K562 (cell line): Measurements from ENCODE around the gene SETD1B. TPM values are rescaled to one million over a fixed set of nuclear protein-coding genes. Genes with fewer than 3 reads are reported as not detected.

Experiments used
- ASH1L ChIP-seq: fragments of 450-650 bp; IDR thresholded peaks from 2 replicates; pipeline ENCODE4 v1.6.1; 2018; ENCODE audit warnings: borderline replicate concordance, mild to moderate bottlenecking, low read depth; ENCODE audit not compliant: partially characterized antibody
- CSDE1 ChIP-seq, 2 experiments: fragments of 450-650 bp; IDR thresholded peaks; 2 replicates each; pipeline ENCODE4 v1.6.1; 2016; ENCODE audit warnings: mild to moderate bottlenecking in 1 of 2
- FOXM1 ChIP-seq, 2 experiments: fragments of 450-650 bp in 1 of 2; sonication (generic) in 1 of 2; formaldehyde crosslinking in 1 of 2; IDR thresholded peaks; 2 replicates each; pipeline versions ENCODE4 v1.6.1 to v1.9.0; 2017 to 2022; ENCODE audit warnings: low read depth in 2 of 2, mild to moderate bottlenecking in 2 of 2, missing genetic modification reagents in 1 of 2, moderate library complexity in 1 of 2
- FUS ChIP-seq: fragments of 200-400 bp; formaldehyde crosslinking; optimal IDR thresholded peaks from 2 replicates; pipeline ENCODE3; 2017; ENCODE audit warnings: low read depth, low read length
- KAT8 ChIP-seq: fragments of 450-650 bp; IDR thresholded peaks from 2 replicates; pipeline ENCODE4 v1.6.1; 2016; ENCODE audit warnings: low read depth, mild to moderate bottlenecking
- MAFK ChIP-seq: IDR thresholded peaks from 2 replicates; pipeline ENCODE4 v1.6.1; 2011; ENCODE audit warnings: low read length, improper control_type of control experiment
- MIER1 ChIP-seq: fragments of 450-650 bp; IDR thresholded peaks from 2 replicates; pipeline ENCODE4 v1.6.1; 2016; ENCODE audit warnings: antibody characterized with exemption, mild to moderate bottlenecking, low read depth
- NFXL1 ChIP-seq: fragments of 450-650 bp; formaldehyde crosslinking; IDR thresholded peaks from 2 replicates; pipeline ENCODE4 v1.4.0; 2021; ENCODE audit warnings: mild to moderate bottlenecking
- NFYB ChIP-seq: IDR thresholded peaks from 2 replicates; pipeline ENCODE4 v1.6.1; 2011; ENCODE audit warnings: mild to moderate bottlenecking, moderate library complexity; ENCODE audit not compliant: insufficient read length; ENCODE audit errors: extremely low read depth
- PHB ChIP-seq: fragments of 250-450 bp; sonication (Bioruptor Pico); IDR thresholded peaks from 2 replicates; pipeline ENCODE4 v1.5.0; 2021
- PRMT5 ChIP-seq: sonication (generic); formaldehyde crosslinking; IDR thresholded peaks from 2 replicates; pipeline ENCODE4 v1.5.0; 2020; ENCODE audit warnings: missing genetic modification reagents
- SLC30A9 ChIP-seq: fragments of 250-450 bp; sonication (Bioruptor Pico); IDR thresholded peaks from 2 replicates; pipeline ENCODE4 v1.8.0; 2022; ENCODE audit warnings: mild to moderate bottlenecking, moderate library complexity
- SMC3 ChIP-seq: conservative IDR thresholded peaks from 2 replicates; pipeline ENCODE4 v1.6.1; 2011; ENCODE audit warnings: low read depth, low read length, improper control_type of control experiment; ENCODE audit not compliant: insufficient read depth
- SOX6 ChIP-seq: fragments of 450-650 bp; IDR thresholded peaks from 2 replicates; pipeline ENCODE4 v1.6.1; 2014; ENCODE audit warnings: mild to moderate bottlenecking
- SRSF1 ChIP-seq: fragments of 200-400 bp; formaldehyde crosslinking; IDR thresholded peaks from 2 replicates; pipeline ENCODE4 v1.6.1; 2017; ENCODE audit warnings: mild to moderate bottlenecking, low read depth, low read length, moderate library complexity
- ZNF140 ChIP-seq: fragments of 250-450 bp; sonication (Bioruptor Pico); IDR thresholded peaks from 2 replicates; pipeline ENCODE4 v1.8.0; 2021; ENCODE audit warnings: moderate library complexity, mild to moderate bottlenecking, inconsistent platforms
- ZNF589 ChIP-seq: fragments of 200-800 bp; sonication (Bioruptor generic); IDR thresholded peaks from 2 replicates; pipeline ENCODE4 v1.6.1; 2016; ENCODE audit warnings: low read depth, missing genetic modification characterization, missing compliant biosample characterization
- ZZZ3 ChIP-seq: fragments of 450-650 bp; IDR thresholded peaks from 2 replicates; pipeline ENCODE4 v1.6.1; 2016; ENCODE audit warnings: antibody characterized with exemption, mild to moderate bottlenecking, moderate library complexity
- polyA plus RNA-seq, 8 experiments: library from polyadenylated mRNA; depleted of rRNA in 4 of 8; stranded (reverse) in 5 of 8; unstranded in 3 of 8; fragments of >200 nt; fragmentation: Nextera tagmentation in 2 of 8; fragmentation: Illumina TruSeq in 1 of 8; extraction: Ambion mirVana in 2 of 8; extraction: Trizol in 1 of 8; gene quantifications; 2 replicates each; pipeline versions ENCODE4 v1.2.1 to v1.2.3, GENCODE V29; 2011 to 2014; ENCODE audit warnings: inconsistent platforms in 1 of 8, missing spikeins in 1 of 8
- total RNA-seq, 7 experiments: library from RNA; depleted of rRNA in 6 of 7; stranded (reverse); fragments of >200 nt in 6 of 7; fragmentation: Illumina TruSeq in 2 of 7; extraction: Trizol in 2 of 7; gene quantifications; 2 replicates each; pipeline versions ENCODE4 v1.2.1 to v1.2.3, GENCODE V29; 2011 to 2021; ENCODE audit warnings: low replicate concordance in 1 of 7
- TF ChIP-seq, protein P1 (sequence below): fragments of 450-650 bp; IDR thresholded peaks from 2 replicates; pipeline ENCODE4 v1.6.1; 2018; ENCODE audit not compliant: partially characterized antibody
- TF ChIP-seq, protein P2 (sequence below): fragments of 250-450 bp; sonication (Bioruptor Pico); IDR thresholded peaks from 2 replicates; pipeline ENCODE4 v1.8.0; 2021; ENCODE audit warnings: borderline replicate concordance, mild to moderate bottlenecking, moderate library complexity; ENCODE audit not compliant: poor library complexity, severe bottlenecking
- TF ChIP-seq, protein P3 (sequence below): IDR thresholded peaks from 2 replicates; pipeline ENCODE4 v1.6.1; 2014; ENCODE audit warnings: antibody characterized with exemption
- TF ChIP-seq, protein P4 (sequence below): fragments of 450-650 bp; formaldehyde crosslinking; IDR thresholded peaks from 2 replicates; pipeline ENCODE4 v1.4.0; 2020; ENCODE audit warnings: mild to moderate bottlenecking, moderate library complexity

SETD1B gene
- total and polyA plus RNA-seq, 9 of the 15 experiments (the other 6 are each of a cell fraction or from before 2014, with no cell fraction given): 0.48 to 26.6 (median 2.3) TPM

DNA sequence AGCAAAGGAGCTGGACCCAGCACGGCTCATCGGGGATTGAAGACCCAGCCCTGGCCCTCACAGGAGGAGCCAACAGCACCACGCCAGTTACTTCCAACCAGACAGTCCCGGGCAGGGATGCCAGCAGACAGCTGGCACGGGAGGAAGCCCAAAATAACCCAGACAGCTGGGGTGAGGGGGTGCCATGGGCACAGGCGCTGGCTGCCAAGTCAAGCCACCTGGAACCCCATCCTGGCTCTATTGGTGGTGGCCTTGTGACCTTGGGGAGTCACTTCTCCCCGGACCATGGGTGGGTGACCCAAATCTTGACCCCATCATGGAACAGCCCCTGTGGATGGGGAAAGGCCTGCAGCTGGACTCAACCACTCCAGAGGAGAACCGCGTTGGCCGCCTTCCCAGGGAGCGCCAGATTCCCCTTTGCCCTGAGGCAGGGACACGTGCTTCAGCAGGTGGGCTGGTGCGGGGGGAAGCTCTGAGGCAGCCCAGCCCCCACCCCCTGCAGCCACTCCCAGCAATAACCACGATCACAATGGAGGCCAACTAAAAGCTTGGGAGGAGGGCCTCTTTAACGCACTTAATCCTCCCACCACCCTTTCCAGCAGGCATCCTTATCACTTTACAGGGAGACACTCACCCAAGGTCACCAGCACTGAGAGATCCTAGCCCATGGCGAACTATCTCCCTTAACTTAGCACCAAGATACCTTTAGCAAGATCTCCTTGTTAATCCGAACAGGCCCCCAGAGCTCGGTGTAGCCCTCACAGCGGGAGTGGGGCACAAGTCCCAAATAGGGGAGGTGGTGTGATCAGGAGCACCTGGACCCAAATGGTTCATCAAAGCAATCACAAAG is 5.6 kb upstream of the SETD1B start (continued):
- TF ChIP-seq, protein P1, sequence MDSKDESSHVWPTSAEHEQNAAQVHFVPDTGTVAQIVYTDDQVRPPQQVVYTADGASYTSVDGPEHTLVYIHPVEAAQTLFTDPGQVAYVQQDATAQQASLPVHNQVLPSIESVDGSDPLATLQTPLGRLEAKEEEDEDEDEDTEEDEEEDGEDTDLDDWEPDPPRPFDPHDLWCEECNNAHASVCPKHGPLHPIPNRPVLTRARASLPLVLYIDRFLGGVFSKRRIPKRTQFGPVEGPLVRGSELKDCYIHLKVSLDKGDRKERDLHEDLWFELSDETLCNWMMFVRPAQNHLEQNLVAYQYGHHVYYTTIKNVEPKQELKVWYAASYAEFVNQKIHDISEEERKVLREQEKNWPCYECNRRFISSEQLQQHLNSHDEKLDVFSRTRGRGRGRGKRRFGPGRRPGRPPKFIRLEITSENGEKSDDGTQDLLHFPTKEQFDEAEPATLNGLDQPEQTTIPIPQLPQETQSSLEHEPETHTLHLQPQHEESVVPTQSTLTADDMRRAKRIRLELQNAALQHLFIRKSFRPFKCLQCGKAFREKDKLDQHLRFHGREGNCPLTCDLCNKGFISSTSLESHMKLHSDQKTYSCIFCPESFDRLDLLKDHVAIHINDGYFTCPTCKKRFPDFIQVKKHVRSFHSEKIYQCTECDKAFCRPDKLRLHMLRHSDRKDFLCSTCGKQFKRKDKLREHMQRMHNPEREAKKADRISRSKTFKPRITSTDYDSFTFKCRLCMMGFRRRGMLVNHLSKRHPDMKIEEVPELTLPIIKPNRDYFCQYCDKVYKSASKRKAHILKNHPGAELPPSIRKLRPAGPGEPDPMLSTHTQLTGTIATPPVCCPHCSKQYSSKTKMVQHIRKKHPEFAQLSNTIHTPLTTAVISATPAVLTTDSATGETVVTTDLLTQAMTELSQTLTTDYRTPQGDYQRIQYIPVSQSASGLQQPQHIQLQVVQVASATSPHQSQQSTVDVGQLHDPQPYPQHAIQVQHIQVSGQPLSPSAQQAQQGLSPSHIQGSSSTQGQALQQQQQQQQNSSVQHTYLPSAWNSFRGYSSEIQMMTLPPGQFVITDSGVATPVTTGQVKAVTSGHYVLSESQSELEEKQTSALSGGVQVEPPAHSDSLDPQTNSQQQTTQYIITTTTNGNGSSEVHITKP: peak; percentile 57
- TF ChIP-seq CSDE1 (IDR thresholded peaks at IDR 0.05) (no peak; a peak in 1 of 4 replicates), NFYB (no peak), SOX6 (peak; percentile 14; the same call in 1 of the 2 replicates), PRMT5 (CRISPR knock-in tag) (no peak), ASH1L (no peak), FOXM1 (IDR thresholded peaks at IDR 0.05; ENCODE audit: low read depth) (no peak), FOXM1 (CRISPR knock-in tag; IDR thresholded peaks at IDR 0.05; ENCODE audit: low read depth) (no peak), SRSF1 (no peak), MIER1 (no peak), ZZZ3 (no peak), ZNF140 (CRISPR knock-in tag) (no peak), ZNF589 (CRISPR knock-in tag) (no peak), SLC30A9 (no peak), FUS (no peak), SMC3 (no peak), KAT8 (no peak), PHB (CRISPR knock-in tag) (no peak), NFXL1 (CRISPR knock-in tag) (no peak), MAFK (no peak)
- TF ChIP-seq, protein P2, sequence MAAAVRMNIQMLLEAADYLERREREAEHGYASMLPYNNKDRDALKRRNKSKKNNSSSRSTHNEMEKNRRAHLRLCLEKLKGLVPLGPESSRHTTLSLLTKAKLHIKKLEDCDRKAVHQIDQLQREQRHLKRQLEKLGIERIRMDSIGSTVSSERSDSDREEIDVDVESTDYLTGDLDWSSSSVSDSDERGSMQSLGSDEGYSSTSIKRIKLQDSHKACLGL: peak; percentile 9
- TF ChIP-seq, protein P3, sequence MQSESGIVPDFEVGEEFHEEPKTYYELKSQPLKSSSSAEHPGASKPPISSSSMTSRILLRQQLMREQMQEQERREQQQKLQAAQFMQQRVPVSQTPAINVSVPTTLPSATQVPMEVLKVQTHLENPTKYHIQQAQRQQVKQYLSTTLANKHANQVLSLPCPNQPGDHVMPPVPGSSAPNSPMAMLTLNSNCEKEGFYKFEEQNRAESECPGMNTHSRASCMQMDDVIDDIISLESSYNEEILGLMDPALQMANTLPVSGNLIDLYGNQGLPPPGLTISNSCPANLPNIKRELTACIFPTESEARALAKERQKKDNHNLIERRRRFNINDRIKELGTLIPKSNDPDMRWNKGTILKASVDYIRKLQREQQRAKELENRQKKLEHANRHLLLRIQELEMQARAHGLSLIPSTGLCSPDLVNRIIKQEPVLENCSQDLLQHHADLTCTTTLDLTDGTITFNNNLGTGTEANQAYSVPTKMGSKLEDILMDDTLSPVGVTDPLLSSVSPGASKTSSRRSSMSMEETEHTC: no peak
- TF ChIP-seq, protein P4, sequence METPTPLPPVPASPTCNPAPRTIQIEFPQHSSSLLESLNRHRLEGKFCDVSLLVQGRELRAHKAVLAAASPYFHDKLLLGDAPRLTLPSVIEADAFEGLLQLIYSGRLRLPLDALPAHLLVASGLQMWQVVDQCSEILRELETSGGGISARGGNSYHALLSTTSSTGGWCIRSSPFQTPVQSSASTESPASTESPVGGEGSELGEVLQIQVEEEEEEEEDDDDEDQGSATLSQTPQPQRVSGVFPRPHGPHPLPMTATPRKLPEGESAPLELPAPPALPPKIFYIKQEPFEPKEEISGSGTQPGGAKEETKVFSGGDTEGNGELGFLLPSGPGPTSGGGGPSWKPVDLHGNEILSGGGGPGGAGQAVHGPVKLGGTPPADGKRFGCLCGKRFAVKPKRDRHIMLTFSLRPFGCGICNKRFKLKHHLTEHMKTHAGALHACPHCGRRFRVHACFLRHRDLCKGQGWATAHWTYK (CRISPR knock-in tag): no peak
